HepG2 (cell line): ENCODE results near the gene FANCD2. TPM values are rescaled to one million over a fixed set of nuclear protein-coding genes. Genes with fewer than 3 reads are reported as not detected.

ENCODE experiments used
- CEBPB ChIP-seq: IDR thresholded peaks from 2 replicates; pipeline ENCODE4 v1.6.1; 2011; ENCODE audit warnings: low read depth, low read length, improper control_type of control experiment, borderline replicate concordance
- CEBPG ChIP-seq: IDR thresholded peaks from 2 replicates; pipeline ENCODE4 v1.6.1; 2016
- FOXA1 ChIP-seq, 2 experiments: fragments of 450-650 bp in 1 of 2; sonication (generic) in 1 of 2; formaldehyde crosslinking in 1 of 2; IDR thresholded peaks; 2 replicates each; pipeline versions ENCODE4 v1.4.0 to v1.6.1; 2016 to 2020; ENCODE audit warnings: missing genetic modification reagents in 1 of 2
- FOXO1 ChIP-seq: sonication (generic); formaldehyde crosslinking; IDR thresholded peaks from 2 replicates; pipeline ENCODE4 v1.4.0; 2020; ENCODE audit warnings: missing genetic modification reagents
- GMEB1 ChIP-seq: sonication (generic); formaldehyde crosslinking; IDR thresholded peaks from 2 replicates; pipeline ENCODE4 v1.5.1; 2020; ENCODE audit warnings: missing genetic modification reagents, mild to moderate bottlenecking, borderline replicate concordance
- HDAC1 ChIP-seq: sonication (generic); formaldehyde crosslinking; IDR thresholded peaks from 2 replicates; pipeline ENCODE4 v1.5.1; 2020; ENCODE audit warnings: mild to moderate bottlenecking, missing genetic modification reagents
- KDM1A ChIP-seq: IDR thresholded peaks from 2 replicates; pipeline ENCODE4 v1.6.1; 2016; ENCODE audit warnings: missing compliant biosample characterization
- KLF15 ChIP-seq: sonication (generic); formaldehyde crosslinking; IDR thresholded peaks from 2 replicates; pipeline ENCODE4 v1.8.1; 2023; ENCODE audit warnings: borderline replicate concordance, mild to moderate bottlenecking, inconsistent platforms, missing genetic modification reagents, mixed read lengths
- NCOA2 ChIP-seq: sonication (generic); formaldehyde crosslinking; IDR thresholded peaks from 2 replicates; pipeline ENCODE4 v1.8.0; 2022; ENCODE audit warnings: inconsistent platforms
- NR2C2 ChIP-seq: sonication (generic); formaldehyde crosslinking; IDR thresholded peaks from 2 replicates; pipeline ENCODE4 v1.4.0; 2020; ENCODE audit warnings: missing genetic modification reagents, mild to moderate bottlenecking, moderate library complexity, borderline replicate concordance
- PTBP1 ChIP-seq: fragments of 200-400 bp; formaldehyde crosslinking; IDR thresholded peaks from 2 replicates; pipeline ENCODE4 v1.6.1; 2018; ENCODE audit warnings: low read length, low read depth; ENCODE audit not compliant: poor library complexity, severe bottlenecking
- RELA ChIP-seq: sonication (generic); formaldehyde crosslinking; IDR thresholded peaks from 2 replicates; pipeline ENCODE4 v1.4.0; 2020; ENCODE audit warnings: missing genetic modification reagents
- RXRB ChIP-seq: IDR thresholded peaks from 2 replicates; pipeline ENCODE4 v1.6.1; 2016; ENCODE audit warnings: borderline replicate concordance, missing genetic modification reagents, missing compliant biosample characterization
- SMAD1 ChIP-seq: sonication (generic); formaldehyde crosslinking; IDR thresholded peaks from 2 replicates; pipeline ENCODE4 v1.4.0; 2020; ENCODE audit warnings: missing genetic modification reagents, low read depth, mild to moderate bottlenecking, borderline replicate concordance
- SPEN ChIP-seq: sonication (generic); formaldehyde crosslinking; IDR thresholded peaks from 2 replicates; pipeline ENCODE4 v1.5.1; 2020; ENCODE audit warnings: low read depth, mild to moderate bottlenecking, missing genetic modification reagents
- TRAFD1 ChIP-seq: sonication (generic); formaldehyde crosslinking; IDR thresholded peaks from 2 replicates; pipeline ENCODE4 v1.5.1; 2020; ENCODE audit warnings: missing genetic modification reagents, mild to moderate bottlenecking, borderline replicate concordance
- ZNF225 ChIP-seq: sonication (generic); formaldehyde crosslinking; IDR thresholded peaks from 2 replicates; pipeline ENCODE4 v1.4.0; 2020; ENCODE audit warnings: mild to moderate bottlenecking, missing genetic modification reagents
- ZNF235 ChIP-seq: sonication (generic); formaldehyde crosslinking; IDR thresholded peaks from 2 replicates; pipeline ENCODE4 v1.8.1; 2023; ENCODE audit warnings: mild to moderate bottlenecking, missing genetic modification reagents, borderline replicate concordance
- ZNF441 ChIP-seq: sonication (generic); formaldehyde crosslinking; IDR thresholded peaks from 2 replicates; pipeline ENCODE4 v1.7.0; 2021; ENCODE audit warnings: missing genetic modification reagents, borderline replicate concordance
- polyA plus RNA-seq, 8 experiments: library from polyadenylated mRNA; depleted of rRNA in 3 of 8; stranded (reverse) in 7 of 8; unstranded in 1 of 8; fragments of >200 nt; fragmentation: Illumina TruSeq in 4 of 8; extraction: Trizol in 4 of 8; gene quantifications; 2 replicates each; pipeline versions ENCODE4 v1.2.1 to v1.2.3, GENCODE V29; 2011 to 2016; ENCODE audit warnings: low read depth in 4 of 8, missing spikeins in 1 of 8, mixed read lengths in 1 of 8; ENCODE audit not compliant: insufficient read depth in 1 of 8
- total RNA-seq, 5 experiments: library from RNA; depleted of rRNA; stranded (reverse); fragments of >200 nt; fragmentation: Illumina TruSeq; extraction: Trizol; gene quantifications; 2 replicates each; pipeline ENCODE4 v1.2.3, GENCODE V29; 2016; ENCODE audit warnings: low read depth in 1 of 5

FANCD2 gene
- total and polyA plus RNA-seq, 2 of the 13 experiments (the other 11 are each of a cell fraction or from before 2014, with no cell fraction given): 10.1 to 42.0 TPM

GRCh38 chr3:10004960-10005564 is 21.2 kb upstream of the FANCD2 start (continued):
- TF ChIP-seq ZNF225 (CRISPR knock-in tag) (no peak), SPEN (CRISPR knock-in tag) (0 out of 2 replicates have a peak, but pooled peaks have one; percentile 39), RELA (CRISPR knock-in tag) (no peak), FOXO1 (CRISPR knock-in tag) (peak; percentile 53; the same call in 1 of the 2 replicates), GMEB1 (CRISPR knock-in tag) (no peak), NR2C2 (0 out of 2 replicates have a peak, but pooled peaks have one; percentile 64), KDM1A (CRISPR knock-in tag) (no peak), NCOA2 (peak; percentile 69; the same call in 1 of the 2 replicates), CEBPG (CRISPR knock-in tag) (peak; percentile 84), ZNF235 (no peak), KLF15 (no peak), PTBP1 (no peak), CEBPB (peak; percentile 83), HDAC1 (peak; percentile 53; the same call in 1 of the 2 replicates), SMAD1 (no peak), RXRB (CRISPR knock-in tag) (peak; percentile 68; the same call in 1 of the 2 replicates), TRAFD1 (peak; percentile 30; the same call in 1 of the 2 replicates), ZNF441 (CRISPR knock-in tag) (no peak), FOXA1 (IDR thresholded peaks at IDR 0.05) (no peak), FOXA1 (CRISPR knock-in tag; IDR thresholded peaks at IDR 0.05) (peak; percentile 25; the same call in 1 of the 2 replicates)
